ENCODE data around the gene TNC.

DNA sequence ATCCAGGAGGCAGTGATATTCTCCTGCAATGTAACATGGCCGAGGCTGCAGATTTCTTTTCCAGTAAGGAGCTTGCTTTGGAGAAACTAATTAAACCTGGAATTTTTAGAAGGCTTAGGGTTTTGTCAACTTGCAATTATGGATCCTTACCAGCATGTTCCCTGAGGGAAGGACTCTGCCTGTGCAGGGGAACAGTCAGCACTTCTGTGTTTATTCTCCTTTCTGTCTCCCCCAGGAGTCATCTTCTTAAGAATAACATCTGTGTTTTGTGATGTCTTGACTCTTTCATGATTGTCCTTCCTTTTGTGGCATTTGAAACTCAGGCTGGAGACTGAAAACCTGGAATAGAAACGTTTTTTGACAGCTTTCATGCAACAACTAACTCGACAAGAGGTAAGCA is 107.1 kb downstream of the TNC start:
- no peak for TF ChIP-seq POLR2A (IDR thresholded peaks at IDR 0.05)
- TF ChIP-seq, protein P1, sequence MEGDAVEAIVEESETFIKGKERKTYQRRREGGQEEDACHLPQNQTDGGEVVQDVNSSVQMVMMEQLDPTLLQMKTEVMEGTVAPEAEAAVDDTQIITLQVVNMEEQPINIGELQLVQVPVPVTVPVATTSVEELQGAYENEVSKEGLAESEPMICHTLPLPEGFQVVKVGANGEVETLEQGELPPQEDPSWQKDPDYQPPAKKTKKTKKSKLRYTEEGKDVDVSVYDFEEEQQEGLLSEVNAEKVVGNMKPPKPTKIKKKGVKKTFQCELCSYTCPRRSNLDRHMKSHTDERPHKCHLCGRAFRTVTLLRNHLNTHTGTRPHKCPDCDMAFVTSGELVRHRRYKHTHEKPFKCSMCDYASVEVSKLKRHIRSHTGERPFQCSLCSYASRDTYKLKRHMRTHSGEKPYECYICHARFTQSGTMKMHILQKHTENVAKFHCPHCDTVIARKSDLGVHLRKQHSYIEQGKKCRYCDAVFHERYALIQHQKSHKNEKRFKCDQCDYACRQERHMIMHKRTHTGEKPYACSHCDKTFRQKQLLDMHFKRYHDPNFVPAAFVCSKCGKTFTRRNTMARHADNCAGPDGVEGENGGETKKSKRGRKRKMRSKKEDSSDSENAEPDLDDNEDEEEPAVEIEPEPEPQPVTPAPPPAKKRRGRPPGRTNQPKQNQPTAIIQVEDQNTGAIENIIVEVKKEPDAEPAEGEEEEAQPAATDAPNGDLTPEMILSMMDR (IDR thresholded peaks at IDR 0.05), result no peak
